GM19397 (cell line): Measurements from ENCODE around the gene IGFBP5.

Source experiments
- ATAC-seq: cut with Tn5 transposase; IDR thresholded peaks from one replicate; pipeline ENCODE4 v1.9.1; 2021; ENCODE audit warnings: mild to moderate bottlenecking, moderate library complexity; ENCODE audit not compliant: unreplicated experiment

IGFBP5 gene

DNA sequence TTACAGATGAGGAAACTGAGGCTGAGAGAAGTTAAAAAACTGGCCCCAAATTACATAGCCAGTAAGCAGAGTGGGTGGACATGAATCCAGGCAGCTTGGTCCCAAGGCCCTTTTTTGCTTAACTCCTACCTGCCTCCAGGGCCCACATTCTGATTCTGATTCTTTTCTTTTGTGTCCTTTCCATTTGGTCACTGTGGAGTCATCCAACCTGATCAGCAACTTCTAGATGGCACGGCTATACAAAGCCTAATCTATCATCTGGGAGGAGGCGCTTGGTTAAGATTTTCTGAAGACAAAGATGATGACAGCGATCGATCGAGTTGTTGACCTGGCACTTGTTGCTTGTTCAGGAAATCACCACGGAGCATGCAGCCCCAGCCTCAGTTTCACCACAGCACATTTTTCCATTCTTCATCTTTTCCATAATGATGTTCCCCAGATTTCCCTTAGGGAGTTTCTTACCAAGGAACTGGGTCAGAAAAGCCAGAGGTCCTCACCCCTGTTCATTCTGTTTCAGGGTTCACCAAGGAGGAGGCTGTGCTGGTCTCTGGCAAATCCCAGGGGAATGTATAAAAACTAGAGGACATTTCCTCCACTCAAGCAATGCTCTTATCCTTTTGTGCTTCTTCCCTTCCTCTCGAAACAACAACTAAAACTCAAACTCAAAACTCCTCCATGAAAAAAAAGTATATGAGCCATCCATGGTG is 69.0 kb downstream of the IGFBP5 start:
- no peak for ATAC-seq

DNA sequence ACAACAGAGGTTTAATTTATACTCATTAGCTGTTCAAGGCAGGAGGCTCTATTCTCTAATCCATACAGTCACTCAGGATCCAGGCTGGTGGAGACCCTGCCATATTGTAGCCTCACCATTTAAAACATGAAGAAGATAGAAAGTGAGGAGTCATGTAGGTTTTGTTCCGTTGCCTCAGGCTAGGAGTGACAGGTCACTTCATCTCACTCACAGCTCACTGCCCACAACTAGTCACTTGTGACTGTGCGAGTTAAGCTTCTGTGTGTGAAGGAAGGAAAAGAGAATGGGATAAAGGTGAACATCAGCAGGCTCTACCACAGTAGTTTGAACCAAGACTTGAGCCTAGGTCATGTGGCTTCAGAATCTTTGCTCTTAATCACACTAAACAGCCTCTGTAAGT is 71.1 kb downstream of the IGFBP5 start:
- ATAC-seq, result no peak

DNA sequence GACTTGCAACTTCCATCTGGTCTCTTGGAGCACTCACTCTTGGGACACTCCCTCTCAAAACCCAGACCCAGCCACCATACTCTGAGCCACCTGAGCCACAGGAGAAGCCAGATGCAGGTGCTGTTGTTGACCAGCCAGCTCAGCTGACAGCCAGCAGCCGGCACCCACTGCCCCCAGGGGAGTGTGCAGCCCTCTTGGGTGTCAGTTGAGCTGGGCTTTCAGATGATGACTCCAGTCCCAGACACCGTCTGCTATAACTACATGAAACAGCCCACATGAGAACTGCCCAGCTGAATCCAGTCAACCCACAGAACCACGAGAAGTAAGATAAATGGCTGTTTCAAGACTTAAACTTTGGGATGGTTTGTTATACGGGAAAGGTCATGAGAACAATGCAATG is 72.8 kb downstream of the IGFBP5 start:
- ATAC-seq, result no peak
